Right lobe of liver (tissue), 4 donors: ENCODE data around the gene CARS1.

Source experiments
- POLR2A ChIP-seq: fragments of 450-650 bp; IDR thresholded peaks from one replicate; pipeline ENCODE4 v1.6.1; 2017; ENCODE audit warnings: antibody characterized with exemption, mild to moderate bottlenecking
- TF ChIP-seq, protein P1 (sequence below), 4 donors: fragments of 200-600 bp in 3 of 4; fragments of 450-650 bp in 1 of 4; IDR thresholded peaks; one replicate each; pipeline versions ENCODE4 v1.5.1 to v1.8.0; 2016 to 2022; ENCODE audit warnings: antibody characterized with exemption in 4 of 4, mild to moderate bottlenecking in 2 of 4
- donor health status: DM: no; HTN: no; CAD: no.
- donor health status: DM: no; HTN: no; CAD: no.
- donor health status: DM: no; HTN: yes; CAD: no.

DNA sequence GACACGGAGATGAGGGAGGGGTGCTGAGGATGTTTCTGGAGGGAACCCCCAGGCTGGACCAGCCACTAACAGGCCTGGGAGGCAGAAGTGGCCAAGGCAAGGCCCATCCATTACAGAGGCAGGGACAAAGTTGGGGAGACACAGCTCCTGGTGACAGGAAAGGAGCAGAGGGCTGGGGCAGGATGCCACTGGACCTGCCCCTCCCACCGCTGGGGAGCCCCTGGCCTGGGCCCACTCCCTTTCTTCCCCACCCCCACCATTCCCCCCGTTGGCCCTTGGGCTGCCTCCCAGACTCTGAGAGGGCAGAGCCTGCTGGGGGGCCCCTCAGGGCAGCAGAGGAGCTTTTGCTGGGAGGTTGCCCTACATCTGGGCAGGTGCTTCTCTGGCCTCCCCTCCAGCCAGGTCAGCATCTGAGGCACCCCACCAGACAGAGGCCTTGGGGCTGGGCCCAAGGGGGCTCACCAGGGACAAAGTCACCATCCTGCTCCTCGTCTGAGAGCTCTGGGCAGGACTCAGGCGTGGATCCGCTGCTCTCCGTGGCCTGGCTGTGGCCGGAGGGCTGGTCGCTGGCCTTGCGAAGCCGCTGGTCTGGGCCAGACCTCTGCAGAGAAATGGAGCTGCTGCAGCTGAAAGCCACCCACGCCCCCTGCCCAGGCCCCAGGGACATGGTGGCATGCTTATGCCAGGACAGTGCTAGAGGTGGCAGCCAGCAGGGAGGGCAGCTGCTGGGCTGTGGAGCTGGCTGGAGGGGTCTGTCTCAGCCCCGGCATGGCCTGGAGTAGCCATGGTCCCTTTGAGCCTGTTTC lies 33.1 kb upstream of the CARS1 start:
- no peak for TF ChIP-seq POLR2A
- TF ChIP-seq, protein P1, sequence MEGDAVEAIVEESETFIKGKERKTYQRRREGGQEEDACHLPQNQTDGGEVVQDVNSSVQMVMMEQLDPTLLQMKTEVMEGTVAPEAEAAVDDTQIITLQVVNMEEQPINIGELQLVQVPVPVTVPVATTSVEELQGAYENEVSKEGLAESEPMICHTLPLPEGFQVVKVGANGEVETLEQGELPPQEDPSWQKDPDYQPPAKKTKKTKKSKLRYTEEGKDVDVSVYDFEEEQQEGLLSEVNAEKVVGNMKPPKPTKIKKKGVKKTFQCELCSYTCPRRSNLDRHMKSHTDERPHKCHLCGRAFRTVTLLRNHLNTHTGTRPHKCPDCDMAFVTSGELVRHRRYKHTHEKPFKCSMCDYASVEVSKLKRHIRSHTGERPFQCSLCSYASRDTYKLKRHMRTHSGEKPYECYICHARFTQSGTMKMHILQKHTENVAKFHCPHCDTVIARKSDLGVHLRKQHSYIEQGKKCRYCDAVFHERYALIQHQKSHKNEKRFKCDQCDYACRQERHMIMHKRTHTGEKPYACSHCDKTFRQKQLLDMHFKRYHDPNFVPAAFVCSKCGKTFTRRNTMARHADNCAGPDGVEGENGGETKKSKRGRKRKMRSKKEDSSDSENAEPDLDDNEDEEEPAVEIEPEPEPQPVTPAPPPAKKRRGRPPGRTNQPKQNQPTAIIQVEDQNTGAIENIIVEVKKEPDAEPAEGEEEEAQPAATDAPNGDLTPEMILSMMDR (IDR thresholded peaks at IDR 0.05) = no peak
